HEK293 (cell line): Measurements from ENCODE around the gene QRSL1.

Experiments used
- SETDB1 ChIP-seq: IDR thresholded peaks from one replicate; pipeline ENCODE4 v1.6.1; 2017; ENCODE audit warnings: mild to moderate bottlenecking, low read length, moderate library complexity, mixed read lengths; ENCODE audit not compliant: insufficient read length
- YY1 ChIP-seq: fragments of 450-650 bp; formaldehyde crosslinking; IDR thresholded peaks from 2 replicates; pipeline ENCODE4 v1.5.1; 2018; ENCODE audit warnings: missing biosample characterization, missing genetic modification characterization
- ZNF112 ChIP-seq: fragments of 450-650 bp; formaldehyde crosslinking; IDR thresholded peaks from 2 replicates; pipeline ENCODE4 v1.5.0; 2017; ENCODE audit warnings: missing biosample characterization, missing genetic modification characterization
- ZNF239 ChIP-seq: fragments of 450-650 bp; formaldehyde crosslinking; IDR thresholded peaks from 2 replicates; pipeline ENCODE4 v1.5.1; 2016; ENCODE audit warnings: missing biosample characterization, missing genetic modification characterization
- ZNF366 ChIP-seq: fragments of 450-650 bp; formaldehyde crosslinking; conservative IDR thresholded peaks from 2 replicates; pipeline ENCODE4 v1.5.1; 2016; ENCODE audit warnings: missing biosample characterization, missing genetic modification characterization
- ZNF677 ChIP-seq: fragments of 450-650 bp; IDR thresholded peaks from 2 replicates; pipeline ENCODE4 v1.5.0; 2018; ENCODE audit warnings: missing biosample characterization, mild to moderate bottlenecking, missing genetic modification characterization, moderate library complexity
- TF ChIP-seq, protein P1 (sequence below): fragments of 450-650 bp; formaldehyde crosslinking; IDR thresholded peaks from 2 replicates; pipeline ENCODE4 v1.5.1; 2016; ENCODE audit warnings: missing biosample characterization, missing genetic modification characterization
- TF ChIP-seq, protein P2 (sequence below): sonication (generic); formaldehyde crosslinking; IDR thresholded peaks from 2 replicates; pipeline ENCODE4 v1.8.1; 2022; ENCODE audit warnings: mild to moderate bottlenecking, moderate library complexity, missing genetic modification reagents
- TF ChIP-seq, protein P3 (sequence below): fragments of 450-650 bp; formaldehyde crosslinking; IDR thresholded peaks from 2 replicates; pipeline ENCODE4 v1.5.1; 2016; ENCODE audit warnings: missing biosample characterization, missing genetic modification characterization

DNA sequence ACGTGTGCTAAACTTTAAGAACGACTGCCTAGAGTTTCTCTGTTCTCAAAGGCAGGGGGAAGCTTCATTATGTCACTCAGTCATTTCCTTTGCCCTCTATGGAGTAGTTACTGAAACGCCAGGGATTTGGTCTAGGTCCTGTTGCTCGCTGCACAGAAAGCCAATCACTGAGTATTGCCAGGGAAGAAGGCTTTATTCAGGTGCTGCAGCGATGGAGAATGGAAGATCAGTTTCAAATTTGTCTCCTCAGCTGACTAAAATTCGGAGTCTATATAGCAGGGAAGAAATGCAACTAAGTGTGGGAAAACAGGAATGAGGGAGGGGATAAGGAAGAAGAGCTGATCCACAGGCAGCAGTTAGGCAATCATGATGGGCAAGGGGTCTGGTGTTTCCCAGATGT is 75.8 kb downstream of the QRSL1 start:
- TF ChIP-seq ZNF366 (no peak), ZNF239 (tag by site-specific recombination) (no peak), YY1 (tag by site-specific recombination) (no peak), SETDB1 (peak; percentile 24), ZNF677 (tag by site-specific recombination) (no peak), ZNF112 (tag by site-specific recombination) (no peak)
- TF ChIP-seq, protein P1, sequence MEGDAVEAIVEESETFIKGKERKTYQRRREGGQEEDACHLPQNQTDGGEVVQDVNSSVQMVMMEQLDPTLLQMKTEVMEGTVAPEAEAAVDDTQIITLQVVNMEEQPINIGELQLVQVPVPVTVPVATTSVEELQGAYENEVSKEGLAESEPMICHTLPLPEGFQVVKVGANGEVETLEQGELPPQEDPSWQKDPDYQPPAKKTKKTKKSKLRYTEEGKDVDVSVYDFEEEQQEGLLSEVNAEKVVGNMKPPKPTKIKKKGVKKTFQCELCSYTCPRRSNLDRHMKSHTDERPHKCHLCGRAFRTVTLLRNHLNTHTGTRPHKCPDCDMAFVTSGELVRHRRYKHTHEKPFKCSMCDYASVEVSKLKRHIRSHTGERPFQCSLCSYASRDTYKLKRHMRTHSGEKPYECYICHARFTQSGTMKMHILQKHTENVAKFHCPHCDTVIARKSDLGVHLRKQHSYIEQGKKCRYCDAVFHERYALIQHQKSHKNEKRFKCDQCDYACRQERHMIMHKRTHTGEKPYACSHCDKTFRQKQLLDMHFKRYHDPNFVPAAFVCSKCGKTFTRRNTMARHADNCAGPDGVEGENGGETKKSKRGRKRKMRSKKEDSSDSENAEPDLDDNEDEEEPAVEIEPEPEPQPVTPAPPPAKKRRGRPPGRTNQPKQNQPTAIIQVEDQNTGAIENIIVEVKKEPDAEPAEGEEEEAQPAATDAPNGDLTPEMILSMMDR (tag by site-specific recombination): no peak
- TF ChIP-seq, protein P2, sequence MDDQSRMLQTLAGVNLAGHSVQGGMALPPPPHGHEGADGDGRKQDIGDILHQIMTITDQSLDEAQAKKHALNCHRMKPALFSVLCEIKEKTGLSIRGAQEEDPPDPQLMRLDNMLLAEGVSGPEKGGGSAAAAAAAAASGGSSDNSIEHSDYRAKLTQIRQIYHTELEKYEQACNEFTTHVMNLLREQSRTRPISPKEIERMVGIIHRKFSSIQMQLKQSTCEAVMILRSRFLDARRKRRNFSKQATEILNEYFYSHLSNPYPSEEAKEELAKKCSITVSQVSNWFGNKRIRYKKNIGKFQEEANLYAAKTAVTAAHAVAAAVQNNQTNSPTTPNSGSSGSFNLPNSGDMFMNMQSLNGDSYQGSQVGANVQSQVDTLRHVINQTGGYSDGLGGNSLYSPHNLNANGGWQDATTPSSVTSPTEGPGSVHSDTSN (CRISPR knock-in tag): no peak
- TF ChIP-seq, protein P3, sequence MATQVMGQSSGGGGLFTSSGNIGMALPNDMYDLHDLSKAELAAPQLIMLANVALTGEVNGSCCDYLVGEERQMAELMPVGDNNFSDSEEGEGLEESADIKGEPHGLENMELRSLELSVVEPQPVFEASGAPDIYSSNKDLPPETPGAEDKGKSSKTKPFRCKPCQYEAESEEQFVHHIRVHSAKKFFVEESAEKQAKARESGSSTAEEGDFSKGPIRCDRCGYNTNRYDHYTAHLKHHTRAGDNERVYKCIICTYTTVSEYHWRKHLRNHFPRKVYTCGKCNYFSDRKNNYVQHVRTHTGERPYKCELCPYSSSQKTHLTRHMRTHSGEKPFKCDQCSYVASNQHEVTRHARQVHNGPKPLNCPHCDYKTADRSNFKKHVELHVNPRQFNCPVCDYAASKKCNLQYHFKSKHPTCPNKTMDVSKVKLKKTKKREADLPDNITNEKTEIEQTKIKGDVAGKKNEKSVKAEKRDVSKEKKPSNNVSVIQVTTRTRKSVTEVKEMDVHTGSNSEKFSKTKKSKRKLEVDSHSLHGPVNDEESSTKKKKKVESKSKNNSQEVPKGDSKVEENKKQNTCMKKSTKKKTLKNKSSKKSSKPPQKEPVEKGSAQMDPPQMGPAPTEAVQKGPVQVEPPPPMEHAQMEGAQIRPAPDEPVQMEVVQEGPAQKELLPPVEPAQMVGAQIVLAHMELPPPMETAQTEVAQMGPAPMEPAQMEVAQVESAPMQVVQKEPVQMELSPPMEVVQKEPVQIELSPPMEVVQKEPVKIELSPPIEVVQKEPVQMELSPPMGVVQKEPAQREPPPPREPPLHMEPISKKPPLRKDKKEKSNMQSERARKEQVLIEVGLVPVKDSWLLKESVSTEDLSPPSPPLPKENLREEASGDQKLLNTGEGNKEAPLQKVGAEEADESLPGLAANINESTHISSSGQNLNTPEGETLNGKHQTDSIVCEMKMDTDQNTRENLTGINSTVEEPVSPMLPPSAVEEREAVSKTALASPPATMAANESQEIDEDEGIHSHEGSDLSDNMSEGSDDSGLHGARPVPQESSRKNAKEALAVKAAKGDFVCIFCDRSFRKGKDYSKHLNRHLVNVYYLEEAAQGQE (tag by site-specific recombination): no peak
